ENCODE results near the gene ATG2A. TPM values are rescaled to one million over a fixed set of nuclear protein-coding genes. Genes with fewer than 3 reads are reported as not detected.

Gene ATG2A
- total and polyA plus RNA-seq, 8 donors = 12.2 to 77.6 (median 26.6) TPM

DNA sequence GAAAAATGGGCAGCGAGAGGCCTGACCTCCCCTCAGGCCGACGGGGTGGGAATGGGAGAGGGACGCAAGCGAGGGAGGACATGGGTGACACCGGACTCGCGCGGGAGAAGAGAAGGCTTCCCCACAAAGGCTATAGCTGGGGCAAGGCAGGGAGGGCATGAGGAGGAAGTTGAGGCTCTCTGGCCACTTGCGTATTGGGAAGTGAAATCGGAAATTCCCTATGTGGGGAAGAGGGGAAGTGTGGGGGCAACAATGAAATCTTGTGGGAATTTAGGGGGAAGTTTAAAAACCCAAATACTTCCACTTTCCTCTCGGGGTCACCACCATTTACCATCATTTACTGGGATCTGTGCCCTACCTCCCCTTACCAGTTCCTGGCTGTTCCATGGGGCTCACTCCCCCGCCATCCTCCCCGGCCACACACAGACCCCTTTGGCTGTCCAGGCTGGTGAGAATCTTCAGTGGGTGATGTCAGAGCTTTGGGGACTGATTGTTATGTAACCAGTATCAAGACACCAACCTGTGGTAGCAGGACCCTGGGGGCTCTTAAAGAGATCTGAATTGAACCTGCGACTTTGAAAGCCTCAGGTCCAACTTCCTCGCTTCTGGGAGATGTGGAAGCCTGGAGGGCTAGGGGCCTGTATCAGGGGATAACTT lies 37.6 kb downstream of the ATG2A start:
- Histone ChIP-seq H3K9me3 (no peaks in the 10 kb centered on the region), H3K27me3 (no peaks in the 10 kb centered on the region), H3K4me3 (peak overlapping the region; percentile 79 to 98 (median 92)), H3K36me3 (peaks cover 0 to 6% (median 2%) of the 10 kb centered on the region in 4 donors), H3K4me1 (peaks cover 30 to 67% (median 60%) of the 10 kb centered on the region in 4 donors), H3K27ac (peak overlapping the region; percentile 83 to 94 (median 93))
- intact Hi-C loops (cut with DNase I; ENCODE audit: low total_unique reads) = no loop called here
- DNase-seq = no peak
- TF ChIP-seq POLR2AphosphoS5 (IDR thresholded peaks at IDR 0.05) (no peak), EP300 (IDR thresholded peaks at IDR 0.05) (no peak), POLR2A (IDR thresholded peaks at IDR 0.05) (no peak), CTCF (IDR thresholded peaks at IDR 0.05) (no peak)
- WGBS, 5 donors = 14 to 21% (median 20%) methylated on average over 16 of the region's 16 CpGs

GRCh38 chr11:64878494-64879243 lies 38.3 kb downstream of the ATG2A start, which contains the start of gene EHD1:
TSS of gene EHD1 (minus strand) at chr11:64878621. CDS start at chr11:64878464, 157 bp downstream.
- H3K27ac ChIP-seq = peak within 1 kb of the TSS; percentile 90 to 94 (median 93)
- H3K4me3 ChIP-seq = peak within 1 kb of the TSS; percentile 79 to 98 (median 92)
- peaks cover 3 to 13% (median 9%) of the 10 kb centered on the region in 4 donors for H3K36me3 ChIP-seq
- H3K27me3 ChIP-seq = no peaks in the 10 kb centered on the region
- WGBS, 5 donors = 0 to 1% (median 1%) methylated on average over 27 to 75 of the region's 75 CpGs
- intact Hi-C loops (cut with DNase I; ENCODE audit: low total_unique reads) = no loop called here
- H3K4me1 ChIP-seq = peaks cover 30 to 71% (median 67%) of the 10 kb centered on the region in 4 donors
- TF ChIP-seq CTCF (IDR thresholded peaks at IDR 0.05) = peak in 4 of 7 experiments; percentile 10 to 62 (median 18)
- TF ChIP-seq POLR2AphosphoS5 (IDR thresholded peaks at IDR 0.05) = peak; percentile 92 to 100 (median 99)
- peak in 2 of 4 donors; percentile 89 to 93 for TF ChIP-seq POLR2A (IDR thresholded peaks at IDR 0.05)
- no peak for TF ChIP-seq EP300 (IDR thresholded peaks at IDR 0.05)
- DNase-seq = peak; percentile 99
- no peaks in the 10 kb centered on the region for H3K9me3 ChIP-seq

- peak overlapping the region; percentile 79 to 98 (median 92) for H3K4me3 ChIP-seq
- TF ChIP-seq POLR2AphosphoS5 (IDR thresholded peaks at IDR 0.05) = no peak
- TF ChIP-seq EP300 (IDR thresholded peaks at IDR 0.05) = no peak
- TF ChIP-seq CTCF (IDR thresholded peaks at IDR 0.05) = no peak
- TF ChIP-seq POLR2A (IDR thresholded peaks at IDR 0.05) = no peak
- H3K27ac ChIP-seq = peak overlapping the region; percentile 90 to 94 (median 93)
- H3K9me3 ChIP-seq = no peaks in the 10 kb centered on the region
- H3K36me3 ChIP-seq = peaks cover 8 to 18% (median 14%) of the 10 kb centered on the region in 4 donors
- 0 to 1% (median 0%) methylated on average over 7 to 21 of the region's 21 CpGs for WGBS, 5 donors
- no peaks in the 10 kb centered on the region for H3K27me3 ChIP-seq
- no peak for DNase-seq
- H3K4me1 ChIP-seq = peaks cover 34 to 74% (median 72%) of the 10 kb centered on the region in 4 donors
- intact Hi-C loops (cut with DNase I; ENCODE audit: low total_unique reads) = no loop called here
Measured at GRCh38 chr11:64878223-64878493, 38.9 kb downstream of the ATG2A start.

DNA sequence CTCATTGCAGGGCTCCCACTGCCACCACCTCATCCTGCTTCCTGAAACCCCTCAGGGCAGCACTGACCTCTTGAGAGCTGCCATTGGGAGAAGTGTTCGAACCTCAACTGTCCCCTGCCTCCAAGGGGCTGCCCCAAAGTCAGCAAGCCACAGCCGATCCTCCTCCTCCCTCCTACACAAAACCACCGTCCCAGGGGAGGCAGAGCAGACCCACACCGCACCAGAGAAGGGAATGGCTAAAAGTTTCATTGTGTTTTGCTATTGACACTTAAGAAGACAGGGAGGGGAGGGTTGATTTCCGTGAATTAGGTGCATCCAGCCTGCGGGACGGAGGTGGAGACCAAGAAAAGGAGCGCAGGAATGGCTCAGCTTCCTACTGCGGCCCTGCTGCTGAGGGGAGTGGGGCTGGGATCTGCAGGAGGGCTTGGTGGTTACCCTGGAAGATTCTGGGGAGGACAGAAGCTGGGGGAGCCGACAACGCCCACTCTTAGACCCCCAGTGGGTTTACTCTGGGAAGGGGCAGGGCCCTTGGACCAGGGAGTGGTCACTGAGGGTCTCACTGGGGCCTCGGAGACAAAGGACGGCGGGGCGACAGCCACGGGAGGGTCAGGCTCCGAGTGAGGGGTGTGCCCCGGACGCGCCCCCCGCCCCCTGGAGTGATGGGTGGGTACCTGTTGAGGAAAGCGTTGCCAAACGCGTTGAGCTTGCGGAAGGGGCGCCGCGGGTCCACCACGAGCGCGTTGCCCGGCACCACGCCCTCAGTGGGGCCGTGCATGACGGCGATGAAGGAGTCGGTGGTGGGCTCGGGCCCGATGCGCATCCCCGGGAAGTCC lies 39.4 kb downstream of the ATG2A start:
- intact Hi-C loops (cut with DNase I; ENCODE audit: low total_unique reads) = no loop called here
- no peak for DNase-seq
- 0 to 1% (median 1%) methylated on average over 9 to 41 of the region's 41 CpGs for WGBS, 5 donors
- Histone ChIP-seq H3K27me3 (no peaks in the 10 kb centered on the region), H3K9me3 (no peaks in the 10 kb centered on the region), H3K4me1 (peaks cover 38 to 80% (median 77%) of the 10 kb centered on the region in 4 donors), H3K36me3 (peaks cover 13 to 24% (median 20%) of the 10 kb centered on the region in 4 donors), H3K27ac (peak overlapping the region; percentile 90 to 94 (median 93)), H3K4me3 (peak overlapping the region; percentile 79 to 98 (median 92))
- TF ChIP-seq EP300 (IDR thresholded peaks at IDR 0.05) (no peak), POLR2A (IDR thresholded peaks at IDR 0.05) (no peak), POLR2AphosphoS5 (IDR thresholded peaks at IDR 0.05) (no peak), CTCF (IDR thresholded peaks at IDR 0.05) (no peak)

Measured in stomach (tissue), 9 donors.